K562 (cell line): ENCODE measurements around the gene BRAF. TPM values are rescaled to one million over a fixed set of nuclear protein-coding genes. Genes with fewer than 3 reads are reported as not detected.
A peak's percentile ranks its signal among the peaks of the same experiment; 100 is the strongest.

Source experiments
- ARHGAP35 ChIP-seq: fragments of 450-650 bp; IDR thresholded peaks from 2 replicates; pipeline ENCODE4 v1.6.1; 2018; ENCODE audit not compliant: partially characterized antibody
- CHD2 ChIP-seq: IDR thresholded peaks from 2 replicates; pipeline ENCODE4 v1.6.1; 2011; ENCODE audit warnings: low read depth, low read length
- CHD7 ChIP-seq: fragments of 200-600 bp; sonication (generic); IDR thresholded peaks from one replicate; pipeline ENCODE4 v1.6.1; 2012; ENCODE audit warnings: mild to moderate bottlenecking, low read depth, low read length, inconsistent platforms
- FOXJ3 ChIP-seq: sonication (generic); formaldehyde crosslinking; IDR thresholded peaks from 2 replicates; pipeline ENCODE4 v1.4.0; 2020; ENCODE audit warnings: mild to moderate bottlenecking, missing genetic modification reagents
- NR2F6 ChIP-seq: fragments of 450-650 bp; formaldehyde crosslinking; IDR thresholded peaks from 2 replicates; pipeline ENCODE4 v1.4.0; 2020; ENCODE audit warnings: mild to moderate bottlenecking
- PHF20 ChIP-seq: fragments of 450-650 bp; IDR thresholded peaks from 2 replicates; pipeline ENCODE4 v1.6.1; 2018; ENCODE audit not compliant: partially characterized antibody
- PHF21A ChIP-seq: fragments of 450-650 bp; IDR thresholded peaks from 2 replicates; pipeline ENCODE4 v1.6.1; 2017; ENCODE audit warnings: low read depth, borderline replicate concordance
- PTRF ChIP-seq: fragments of 450-650 bp; IDR thresholded peaks from 2 replicates; pipeline ENCODE4 v1.6.1; 2016; ENCODE audit warnings: mild to moderate bottlenecking, missing genetic modification characterization, missing compliant biosample characterization
- SNRNP70 ChIP-seq: fragments of 200-400 bp; formaldehyde crosslinking; optimal IDR thresholded peaks from 2 replicates; pipeline ENCODE3; 2017; ENCODE audit warnings: low read depth, low read length
- SOX6 ChIP-seq: fragments of 450-650 bp; IDR thresholded peaks from 2 replicates; pipeline ENCODE4 v1.6.1; 2014; ENCODE audit warnings: mild to moderate bottlenecking
- THAP7 ChIP-seq: fragments of 250-450 bp; sonication (Bioruptor Pico); IDR thresholded peaks from 2 replicates; pipeline ENCODE4 v1.5.0; 2021
- ZBTB43 ChIP-seq: sonication (generic); formaldehyde crosslinking; IDR thresholded peaks from 2 replicates; pipeline ENCODE4 v1.8.0; 2023; ENCODE audit warnings: mild to moderate bottlenecking, missing genetic modification reagents
- ZNF512 ChIP-seq: IDR thresholded peaks from 2 replicates; pipeline ENCODE4 v1.6.1; 2016; ENCODE audit warnings: missing genetic modification characterization, missing compliant biosample characterization
- polyA plus RNA-seq, 8 experiments: library from polyadenylated mRNA; depleted of rRNA in 4 of 8; stranded (reverse) in 5 of 8; unstranded in 3 of 8; fragments of >200 nt; fragmentation: Nextera tagmentation in 2 of 8; fragmentation: Illumina TruSeq in 1 of 8; extraction: Ambion mirVana in 2 of 8; extraction: Trizol in 1 of 8; gene quantifications; 2 replicates each; pipeline versions ENCODE4 v1.2.1 to v1.2.3, GENCODE V29; 2011 to 2014; ENCODE audit warnings: inconsistent platforms in 1 of 8, missing spikeins in 1 of 8
- total RNA-seq, 7 experiments: library from RNA; depleted of rRNA in 6 of 7; stranded (reverse); fragments of >200 nt in 6 of 7; fragmentation: Illumina TruSeq in 2 of 7; extraction: Trizol in 2 of 7; gene quantifications; 2 replicates each; pipeline versions ENCODE4 v1.2.1 to v1.2.3, GENCODE V29; 2011 to 2021; ENCODE audit warnings: low replicate concordance in 1 of 7

The BRAF gene
- total and polyA plus RNA-seq, 9 of the 15 experiments (the other 6 are each of a cell fraction or from before 2014, with no cell fraction given): 3.6 to 38.3 (median 21.9) TPM

- TF ChIP-seq CHD7: no peak
- no peak for TF ChIP-seq FOXJ3 (CRISPR knock-in tag)
- no peak for TF ChIP-seq SNRNP70
- TF ChIP-seq ZNF512 (tag): no peak
- no peak for TF ChIP-seq ARHGAP35
- no peak for TF ChIP-seq NR2F6 (CRISPR knock-in tag)
- no peak for TF ChIP-seq ZBTB43 (CRISPR knock-in tag)
- no peak for TF ChIP-seq PHF20
- peak; percentile 6; the same call in 1 of the 2 replicates for TF ChIP-seq SOX6
- no peak for TF ChIP-seq PTRF (tag)
- TF ChIP-seq THAP7: no peak
- no peak for TF ChIP-seq CHD2
- no peak for TF ChIP-seq PHF21A
Measured at GRCh38 chr7:140674899-140675701, 249.6 kb downstream of the BRAF start (continued).
